ENCODE results near the gene NPHS1.

NPHS1 gene

GRCh38 chr19:35828692-35829301 is 23.5 kb downstream of the NPHS1 start:
- ChIA-PET POLR2A (interaction anchor here (1.0 to 1.4 kb wide), 2 partner anchors 147 to 185 kb away, joined by 3 read pairs; no protein-coding TSS in a partner anchor), CTCF (interaction anchor here (0.5 to 1.6 kb wide), 4 partner anchors 9 to 237 kb away, joined by 3 to 5 read pairs (median 4); no protein-coding TSS in a partner anchor)
- Histone ChIP-seq H3K4me1 (ENCODE audit: control insufficient read depth, insufficient read depth, low read length) (no peaks in the 10 kb centered on the region), H3K4me3 (ENCODE audit: low read depth, low read length) (no peak overlapping the region), H3K36me3 (ENCODE audit: control insufficient read depth in 2 of 2, insufficient read depth in 1 of 2, low read length in 2 of 2) (no peaks in the 10 kb centered on the region; a peak in 1 of 3 replicates), H3K9me3 (ENCODE audit: control insufficient read depth, insufficient read depth, low read depth, low read length) (peaks cover 2% of the 10 kb centered on the region; the same call in 1 of the 2 replicates), H3K27ac (ENCODE audit: extremely low read depth, low read depth, low read length) (no peak overlapping the region)
- TF ChIP-seq HIC1 (tag by site-specific recombination; IDR thresholded peaks at IDR 0.05) (no peak), ZNF423 (tag by site-specific recombination; IDR thresholded peaks at IDR 0.05) (no peak), ZNF561 (tag by site-specific recombination; IDR thresholded peaks at IDR 0.05; ENCODE audit: borderline replicate concordance) (0 out of 2 replicates have a peak, but pooled peaks have one; percentile 48), HOXA7 (CRISPR knock-in tag; IDR thresholded peaks at IDR 0.05; ENCODE audit: borderline replicate concordance) (peak; percentile 80; the same call in 1 of the 2 replicates), FEZF1 (tag by site-specific recombination; IDR thresholded peaks at IDR 0.05) (no peak), ZNF654 (tag by site-specific recombination; IDR thresholded peaks at IDR 0.05; ENCODE audit: low read depth) (no peak), ZBTB17 (tag by site-specific recombination; IDR thresholded peaks at IDR 0.05) (peak; percentile 72), INSM2 (tag by site-specific recombination; IDR thresholded peaks at IDR 0.05) (0 out of 2 replicates have a peak, but pooled peaks have one; percentile 35), KLF16 (tag by site-specific recombination; IDR thresholded peaks at IDR 0.05) (no peak), ZNF521 (tag by site-specific recombination; IDR thresholded peaks at IDR 0.05) (no peak), ZNF394 (tag by site-specific recombination; IDR thresholded peaks at IDR 0.05; ENCODE audit: borderline replicate concordance) (no peak), ZSCAN16 (tag by site-specific recombination; IDR thresholded peaks at IDR 0.05) (peak; percentile 63; the same call in 1 of the 2 replicates), ZNF600 (tag by site-specific recombination; IDR thresholded peaks at IDR 0.05) (peak; percentile 36; the same call in 1 of the 2 replicates)
- TF ChIP-seq, protein P1, sequence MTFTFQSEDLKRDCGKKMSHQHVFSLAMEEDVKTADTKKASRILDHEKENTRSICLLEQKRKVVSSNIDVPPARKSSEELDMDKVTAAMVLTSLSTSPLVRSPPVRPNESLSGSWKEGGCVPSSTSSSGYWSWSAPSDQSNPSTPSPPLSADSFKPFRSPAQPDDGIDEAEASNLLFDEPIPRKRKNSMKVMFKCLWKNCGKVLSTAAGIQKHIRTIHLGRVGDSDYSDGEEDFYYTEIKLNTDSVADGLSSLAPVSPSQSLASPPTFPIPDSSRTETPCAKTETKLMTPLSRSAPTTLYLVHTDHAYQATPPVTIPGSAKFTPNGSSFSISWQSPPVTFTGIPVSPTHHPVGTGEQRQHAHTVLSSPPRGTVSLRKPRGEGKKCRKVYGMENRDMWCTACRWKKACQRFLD (tag by site-specific recombination; IDR thresholded peaks at IDR 0.05), result no peak
- TF ChIP-seq, protein P2, sequence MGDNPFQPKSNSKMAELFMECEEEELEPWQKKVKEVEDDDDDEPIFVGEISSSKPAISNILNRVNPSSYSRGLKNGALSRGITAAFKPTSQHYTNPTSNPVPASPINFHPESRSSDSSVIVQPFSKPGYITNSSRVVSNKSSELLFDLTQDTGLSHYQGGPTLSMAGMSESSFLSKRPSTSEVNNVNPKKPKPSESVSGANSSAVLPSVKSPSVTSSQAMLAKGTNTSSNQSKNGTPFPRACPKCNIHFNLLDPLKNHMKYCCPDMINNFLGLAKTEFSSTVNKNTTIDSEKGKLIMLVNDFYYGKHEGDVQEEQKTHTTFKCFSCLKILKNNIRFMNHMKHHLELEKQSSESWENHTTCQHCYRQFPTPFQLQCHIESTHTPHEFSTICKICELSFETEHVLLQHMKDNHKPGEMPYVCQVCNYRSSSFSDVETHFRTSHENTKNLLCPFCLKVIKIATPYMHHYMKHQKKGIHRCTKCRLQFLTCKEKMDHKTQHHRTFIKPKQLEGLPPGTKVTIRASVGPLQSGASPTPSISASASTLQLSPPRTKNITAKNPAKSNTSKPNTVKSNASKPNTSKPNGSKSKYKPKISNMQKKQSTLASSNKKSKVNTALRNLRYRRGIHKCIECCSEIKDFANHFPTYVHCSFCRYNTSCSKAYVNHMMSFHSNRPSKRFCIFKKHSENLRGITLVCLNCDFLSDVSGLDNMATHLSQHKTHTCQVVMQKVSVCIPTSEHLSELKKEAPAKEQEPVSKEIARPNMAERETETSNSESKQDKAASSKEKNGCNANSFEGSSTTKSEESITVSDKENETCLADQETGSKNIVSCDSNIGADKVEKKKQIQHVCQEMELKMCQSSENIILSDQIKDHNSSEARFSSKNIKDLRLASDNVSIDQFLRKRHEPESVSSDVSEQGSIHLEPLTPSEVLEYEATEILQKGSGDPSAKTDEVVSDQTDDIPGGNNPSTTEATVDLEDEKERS (tag by site-specific recombination; IDR thresholded peaks at IDR 0.05), result 0 out of 2 replicates have a peak, but pooled peaks have one; percentile 54
- TF ChIP-seq, protein P3, sequence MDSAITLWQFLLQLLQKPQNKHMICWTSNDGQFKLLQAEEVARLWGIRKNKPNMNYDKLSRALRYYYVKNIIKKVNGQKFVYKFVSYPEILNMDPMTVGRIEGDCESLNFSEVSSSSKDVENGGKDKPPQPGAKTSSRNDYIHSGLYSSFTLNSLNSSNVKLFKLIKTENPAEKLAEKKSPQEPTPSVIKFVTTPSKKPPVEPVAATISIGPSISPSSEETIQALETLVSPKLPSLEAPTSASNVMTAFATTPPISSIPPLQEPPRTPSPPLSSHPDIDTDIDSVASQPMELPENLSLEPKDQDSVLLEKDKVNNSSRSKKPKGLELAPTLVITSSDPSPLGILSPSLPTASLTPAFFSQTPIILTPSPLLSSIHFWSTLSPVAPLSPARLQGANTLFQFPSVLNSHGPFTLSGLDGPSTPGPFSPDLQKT (IDR thresholded peaks at IDR 0.05; ENCODE audit: borderline replicate concordance, low read depth, low read length), result no peak
- TF ChIP-seq, protein P4, sequence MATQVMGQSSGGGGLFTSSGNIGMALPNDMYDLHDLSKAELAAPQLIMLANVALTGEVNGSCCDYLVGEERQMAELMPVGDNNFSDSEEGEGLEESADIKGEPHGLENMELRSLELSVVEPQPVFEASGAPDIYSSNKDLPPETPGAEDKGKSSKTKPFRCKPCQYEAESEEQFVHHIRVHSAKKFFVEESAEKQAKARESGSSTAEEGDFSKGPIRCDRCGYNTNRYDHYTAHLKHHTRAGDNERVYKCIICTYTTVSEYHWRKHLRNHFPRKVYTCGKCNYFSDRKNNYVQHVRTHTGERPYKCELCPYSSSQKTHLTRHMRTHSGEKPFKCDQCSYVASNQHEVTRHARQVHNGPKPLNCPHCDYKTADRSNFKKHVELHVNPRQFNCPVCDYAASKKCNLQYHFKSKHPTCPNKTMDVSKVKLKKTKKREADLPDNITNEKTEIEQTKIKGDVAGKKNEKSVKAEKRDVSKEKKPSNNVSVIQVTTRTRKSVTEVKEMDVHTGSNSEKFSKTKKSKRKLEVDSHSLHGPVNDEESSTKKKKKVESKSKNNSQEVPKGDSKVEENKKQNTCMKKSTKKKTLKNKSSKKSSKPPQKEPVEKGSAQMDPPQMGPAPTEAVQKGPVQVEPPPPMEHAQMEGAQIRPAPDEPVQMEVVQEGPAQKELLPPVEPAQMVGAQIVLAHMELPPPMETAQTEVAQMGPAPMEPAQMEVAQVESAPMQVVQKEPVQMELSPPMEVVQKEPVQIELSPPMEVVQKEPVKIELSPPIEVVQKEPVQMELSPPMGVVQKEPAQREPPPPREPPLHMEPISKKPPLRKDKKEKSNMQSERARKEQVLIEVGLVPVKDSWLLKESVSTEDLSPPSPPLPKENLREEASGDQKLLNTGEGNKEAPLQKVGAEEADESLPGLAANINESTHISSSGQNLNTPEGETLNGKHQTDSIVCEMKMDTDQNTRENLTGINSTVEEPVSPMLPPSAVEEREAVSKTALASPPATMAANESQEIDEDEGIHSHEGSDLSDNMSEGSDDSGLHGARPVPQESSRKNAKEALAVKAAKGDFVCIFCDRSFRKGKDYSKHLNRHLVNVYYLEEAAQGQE (tag by site-specific recombination; IDR thresholded peaks at IDR 0.05), result peak; percentile 100
- TF ChIP-seq, protein P5, sequence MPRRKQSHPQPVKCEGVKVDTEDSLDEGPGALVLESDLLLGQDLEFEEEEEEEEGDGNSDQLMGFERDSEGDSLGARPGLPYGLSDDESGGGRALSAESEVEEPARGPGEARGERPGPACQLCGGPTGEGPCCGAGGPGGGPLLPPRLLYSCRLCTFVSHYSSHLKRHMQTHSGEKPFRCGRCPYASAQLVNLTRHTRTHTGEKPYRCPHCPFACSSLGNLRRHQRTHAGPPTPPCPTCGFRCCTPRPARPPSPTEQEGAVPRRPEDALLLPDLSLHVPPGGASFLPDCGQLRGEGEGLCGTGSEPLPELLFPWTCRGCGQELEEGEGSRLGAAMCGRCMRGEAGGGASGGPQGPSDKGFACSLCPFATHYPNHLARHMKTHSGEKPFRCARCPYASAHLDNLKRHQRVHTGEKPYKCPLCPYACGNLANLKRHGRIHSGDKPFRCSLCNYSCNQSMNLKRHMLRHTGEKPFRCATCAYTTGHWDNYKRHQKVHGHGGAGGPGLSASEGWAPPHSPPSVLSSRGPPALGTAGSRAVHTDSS (tag by site-specific recombination; IDR thresholded peaks at IDR 0.05), result no peak
- TF ChIP-seq, protein P6, sequence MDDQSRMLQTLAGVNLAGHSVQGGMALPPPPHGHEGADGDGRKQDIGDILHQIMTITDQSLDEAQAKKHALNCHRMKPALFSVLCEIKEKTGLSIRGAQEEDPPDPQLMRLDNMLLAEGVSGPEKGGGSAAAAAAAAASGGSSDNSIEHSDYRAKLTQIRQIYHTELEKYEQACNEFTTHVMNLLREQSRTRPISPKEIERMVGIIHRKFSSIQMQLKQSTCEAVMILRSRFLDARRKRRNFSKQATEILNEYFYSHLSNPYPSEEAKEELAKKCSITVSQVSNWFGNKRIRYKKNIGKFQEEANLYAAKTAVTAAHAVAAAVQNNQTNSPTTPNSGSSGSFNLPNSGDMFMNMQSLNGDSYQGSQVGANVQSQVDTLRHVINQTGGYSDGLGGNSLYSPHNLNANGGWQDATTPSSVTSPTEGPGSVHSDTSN (CRISPR knock-in tag; IDR thresholded peaks at IDR 0.05), result peak; percentile 57; the same call in 1 of the 2 replicates

Measured in HEK293 (cell line).